Spinal cord (tissue), 10 donors: ENCODE data around the gene APOL1. TPM values are rescaled to one million over a fixed set of nuclear protein-coding genes. Genes with fewer than 3 reads are reported as not detected.

ENCODE experiments used
- DNase-seq, 6 donors: peaks; one replicate each; pipeline versions ENCODE4 v3.0.0 to v3.0.0-alpha.2; 2013 to 2015; ENCODE audit warnings: low spot score in 6 of 6, low read depth in 4 of 6
- H3K27ac ChIP-seq: one replicate; pipeline ENCODE4 v1.5.1; 2013; ENCODE audit warnings: low read depth, low read length, control low read depth
- H3K27me3 ChIP-seq: one replicate; pipeline ENCODE4 v1.6.1; 2013; ENCODE audit warnings: low read length; ENCODE audit not compliant: control insufficient read depth, insufficient read depth
- H3K36me3 ChIP-seq: one replicate; pipeline ENCODE4 v1.6.1; 2013; ENCODE audit warnings: low read length; ENCODE audit not compliant: control insufficient read depth, insufficient read depth
- H3K4me1 ChIP-seq: one replicate; pipeline ENCODE4 v1.6.1; 2013; ENCODE audit warnings: low read length; ENCODE audit not compliant: control insufficient read depth, insufficient read depth
- H3K4me3 ChIP-seq: one replicate; pipeline ENCODE4 v1.5.1; 2013; ENCODE audit warnings: low read depth, low read length, control low read depth
- H3K9me3 ChIP-seq: one replicate; pipeline ENCODE4 v1.6.1; 2013; ENCODE audit warnings: low read length; ENCODE audit not compliant: control insufficient read depth, insufficient read depth
- WGBS: methylation state at CpG from one replicate; pipeline ENCODE4 v1.1.5; 2013; ENCODE audit warnings: missing lambda C conversion rate; ENCODE audit not compliant: insufficient coverage; 5-methylcytosine and 5-hydroxymethylcytosine counted together
- polyA plus RNA-seq, 2 donors: library from polyadenylated mRNA; unstranded; fragments of 120-200 nt; gene quantifications; one replicate each; pipeline ENCODE4 v1.2.1, GENCODE V29; 2013; ENCODE audit not compliant: insufficient read length in 2 of 2
- total RNA-seq, 2 donors: library from RNA; depleted of rRNA in 1 of 2; stranded (reverse); fragments of 120-200 nt in 1 of 2; fragments of >200 nt in 1 of 2; gene quantifications; one replicate each; pipeline versions ENCODE4 v1.2.3 to v1.2.4, GENCODE V29; 2013 to 2014
- donor health status: healthy.

Gene APOL1
- total and polyA plus RNA-seq, 4 donors: 1.7 to 5.7 (median 4.6) TPM

DNA sequence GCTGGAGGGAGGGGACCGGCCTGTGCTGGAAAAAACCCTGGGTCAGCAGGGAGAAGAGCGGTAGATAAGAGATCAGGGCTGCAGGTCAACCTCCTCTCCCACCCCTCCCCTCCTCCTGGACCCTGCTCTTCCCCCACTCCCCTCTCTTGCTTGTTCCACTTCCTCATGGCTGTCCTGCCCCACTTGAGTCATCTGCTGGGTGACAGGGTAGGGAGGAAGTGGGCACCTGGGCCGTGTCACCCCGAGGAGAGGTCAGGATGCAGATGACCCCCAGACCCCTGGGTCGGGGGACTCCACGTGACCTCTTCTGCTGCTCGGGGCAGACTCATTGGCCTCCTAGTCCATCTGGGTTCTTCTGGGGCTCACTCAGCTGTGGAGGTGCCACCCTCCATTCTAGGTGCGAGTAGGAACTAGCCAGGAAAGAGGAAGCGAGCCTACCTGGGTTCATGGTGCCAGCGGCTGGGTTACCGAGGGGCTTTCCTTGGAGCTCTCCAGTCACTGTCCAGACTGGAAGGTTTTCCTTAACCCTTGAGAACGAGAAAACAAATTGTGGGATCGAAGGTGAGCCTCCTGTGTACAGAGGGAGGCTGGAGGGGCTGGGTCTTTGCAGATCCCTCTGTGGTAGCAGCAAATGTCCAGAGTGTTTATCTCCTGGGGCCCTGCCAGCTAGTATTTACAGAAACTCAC lies 20.1 kb upstream of the APOL1 start:
- no peak for DNase-seq
- no peak overlapping the region for H3K4me3 ChIP-seq
- peaks cover 19% of the 10 kb centered on the region for H3K36me3 ChIP-seq
- no peaks in the 10 kb centered on the region for H3K9me3 ChIP-seq
- WGBS: 95% methylated on average over 10 of the region's 13 CpGs
- no peaks in the 10 kb centered on the region for H3K27me3 ChIP-seq
- peaks cover 23% of the 10 kb centered on the region for H3K4me1 ChIP-seq
- H3K27ac ChIP-seq: no peak overlapping the region

DNA sequence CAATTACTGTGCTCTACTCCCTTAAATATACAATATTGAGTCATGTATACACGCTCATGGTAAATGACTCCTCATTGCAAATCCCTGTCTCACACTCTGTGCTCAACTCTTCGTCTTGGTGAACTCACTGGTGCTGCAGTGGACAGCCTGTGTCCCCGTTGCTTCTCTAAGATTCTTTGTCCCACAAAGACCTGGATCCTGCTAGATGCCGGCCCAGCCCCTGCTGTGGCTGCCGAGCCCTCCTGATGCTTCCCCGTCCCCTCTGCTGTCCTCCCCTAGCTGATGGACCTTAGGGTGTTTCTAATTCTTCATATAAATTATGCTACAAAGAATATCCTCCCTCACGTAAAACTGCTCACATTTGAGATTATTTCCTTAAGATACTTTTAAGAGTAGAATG lies 19.1 kb upstream of the APOL1 start:
- Histone ChIP-seq H3K27me3 (no peaks in the 10 kb centered on the region), H3K36me3 (peaks cover 19% of the 10 kb centered on the region), H3K9me3 (no peaks in the 10 kb centered on the region), H3K4me1 (peaks cover 31% of the 10 kb centered on the region), H3K4me3 (no peak overlapping the region), H3K27ac (no peak overlapping the region)
- 70% methylated on average over 3 of the region's 7 CpGs for WGBS
- no peak for DNase-seq

DNA sequence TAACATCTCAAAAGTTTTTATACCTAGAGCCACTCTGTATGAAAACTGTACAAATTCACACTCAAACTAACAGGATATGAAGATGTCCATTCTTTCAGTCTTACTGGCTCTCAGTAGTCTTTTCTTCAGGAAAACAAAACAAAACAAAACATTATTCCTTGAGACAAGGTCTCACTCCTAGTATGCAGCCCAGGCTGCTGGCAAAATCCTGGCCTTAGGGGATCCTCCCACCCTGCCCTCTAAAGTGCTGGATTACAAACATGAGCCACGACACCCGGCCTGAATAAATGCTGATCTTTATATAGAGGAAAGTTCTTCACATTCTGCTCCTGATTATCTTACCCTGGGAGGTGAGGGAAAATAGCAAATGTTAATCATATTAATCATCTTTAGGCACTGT lies 18.7 kb upstream of the APOL1 start:
- H3K4me1 ChIP-seq: peaks cover 33% of the 10 kb centered on the region
- WGBS: no CpG with 5 or more reads among the region's 2 CpGs

DNA sequence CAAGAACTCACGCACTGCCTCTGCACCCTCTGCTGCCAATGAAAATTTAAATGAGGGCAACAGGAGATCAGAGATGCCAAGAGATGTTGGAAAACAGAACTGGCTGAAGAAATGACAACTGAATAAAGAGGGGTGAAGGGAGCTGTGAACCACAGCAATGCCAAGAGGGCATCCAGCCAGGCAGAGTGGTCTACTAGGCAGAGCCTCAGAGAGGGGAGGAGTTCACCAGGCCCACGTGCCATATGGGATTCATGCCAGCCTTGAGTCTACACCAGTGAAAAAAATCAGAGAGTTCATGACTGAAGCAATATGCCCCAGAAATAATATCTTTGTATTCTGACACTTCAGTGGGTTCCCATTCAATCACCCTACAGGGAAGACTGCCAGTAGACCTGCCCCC lies 18.0 kb upstream of the APOL1 start:
- Histone ChIP-seq H3K36me3 (peaks cover 19% of the 10 kb centered on the region), H3K9me3 (no peaks in the 10 kb centered on the region), H3K27me3 (no peaks in the 10 kb centered on the region), H3K4me1 (peaks cover 40% of the 10 kb centered on the region), H3K27ac (no peak overlapping the region), H3K4me3 (no peak overlapping the region)
- 70% methylated on average over 2 of the region's 2 CpGs for WGBS
- peak in 1 of 6 donors; percentile 85 for DNase-seq

More for the DNA sequence above, 18.7 kb upstream of the APOL1 start:
- no peak overlapping the region for H3K4me3 ChIP-seq
- H3K36me3 ChIP-seq: peaks cover 19% of the 10 kb centered on the region
- DNase-seq: no peak
- H3K9me3 ChIP-seq: no peaks in the 10 kb centered on the region
- H3K27me3 ChIP-seq: no peaks in the 10 kb centered on the region
- no peak overlapping the region for H3K27ac ChIP-seq

DNA sequence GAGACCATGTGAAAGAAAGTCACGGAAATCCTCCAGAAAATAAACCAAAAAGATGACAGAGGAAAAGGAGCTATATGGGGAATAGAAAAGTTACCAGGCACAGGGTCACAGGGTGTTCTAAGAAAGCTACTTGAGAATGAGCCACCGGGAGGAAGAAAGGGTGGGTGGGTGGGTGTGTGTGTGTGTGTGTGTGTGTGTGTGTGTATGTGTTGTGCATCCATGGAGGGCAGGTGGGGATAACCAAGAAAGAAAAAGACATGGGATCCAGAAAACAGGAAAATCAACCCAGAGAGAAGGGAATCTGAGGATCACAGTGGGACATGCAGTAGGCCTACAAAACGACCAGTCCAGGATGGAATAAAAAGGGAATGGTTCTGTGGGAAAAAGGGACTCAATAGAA lies 17.3 kb upstream of the APOL1 start:
- Histone ChIP-seq H3K4me1 (peaks cover 41% of the 10 kb centered on the region), H3K4me3 (no peak overlapping the region), H3K27ac (no peak overlapping the region), H3K9me3 (no peaks in the 10 kb centered on the region), H3K36me3 (peaks cover 19% of the 10 kb centered on the region), H3K27me3 (no peaks in the 10 kb centered on the region)
- DNase-seq: no peak
- WGBS: 82% methylated on average over 2 of the region's 3 CpGs

DNA sequence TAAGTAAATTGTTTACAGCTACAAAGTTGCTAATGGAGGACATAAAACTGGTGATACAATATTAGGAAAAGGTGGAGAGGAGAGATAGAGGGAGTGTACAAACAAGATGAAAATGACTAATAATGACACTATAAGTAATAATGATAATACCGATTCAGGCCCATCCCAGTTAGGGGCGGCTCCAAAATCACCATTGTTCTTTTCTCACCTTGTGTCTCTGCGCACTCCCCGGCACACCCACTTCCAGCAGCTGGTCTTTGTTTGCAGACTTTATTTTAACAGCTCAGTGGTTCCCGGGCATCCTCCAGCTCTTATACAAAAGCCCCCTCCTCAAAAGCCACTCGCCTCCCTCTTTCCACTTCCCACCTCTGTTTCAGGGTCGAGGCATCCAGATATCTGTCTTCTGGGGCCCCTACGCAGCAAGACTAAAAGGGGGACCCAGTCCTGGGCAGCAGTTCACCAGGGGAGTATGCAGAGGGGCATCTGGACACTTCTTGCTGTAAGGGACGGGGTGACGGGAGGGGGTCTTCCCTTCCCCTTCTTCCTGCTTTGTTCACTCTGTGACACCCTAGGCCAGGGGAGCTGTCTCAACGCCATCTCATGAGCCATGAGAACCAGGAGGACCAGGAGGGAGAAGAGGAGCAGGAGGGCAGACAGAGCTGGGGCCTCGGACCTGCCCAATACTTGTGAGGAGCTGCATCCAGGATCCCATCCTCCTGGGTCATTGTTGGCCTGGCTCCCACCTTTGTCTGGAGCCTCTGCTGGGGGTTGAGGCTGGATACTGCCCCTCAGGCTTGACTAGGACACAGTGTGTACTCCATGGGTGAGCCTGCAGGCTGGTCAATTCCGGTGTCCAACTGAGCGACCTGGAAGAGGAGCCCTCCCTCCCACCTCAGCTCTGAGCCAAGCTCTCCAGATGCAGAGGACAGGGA lies 16.3 kb upstream of the APOL1 start:
- WGBS: 78% methylated on average over 11 of the region's 14 CpGs
- Histone ChIP-seq H3K36me3 (peaks cover 16% of the 10 kb centered on the region), H3K9me3 (no peaks in the 10 kb centered on the region), H3K27ac (no peak overlapping the region), H3K27me3 (no peaks in the 10 kb centered on the region), H3K4me3 (no peak overlapping the region), H3K4me1 (peaks cover 41% of the 10 kb centered on the region)
- no peak for DNase-seq

DNA sequence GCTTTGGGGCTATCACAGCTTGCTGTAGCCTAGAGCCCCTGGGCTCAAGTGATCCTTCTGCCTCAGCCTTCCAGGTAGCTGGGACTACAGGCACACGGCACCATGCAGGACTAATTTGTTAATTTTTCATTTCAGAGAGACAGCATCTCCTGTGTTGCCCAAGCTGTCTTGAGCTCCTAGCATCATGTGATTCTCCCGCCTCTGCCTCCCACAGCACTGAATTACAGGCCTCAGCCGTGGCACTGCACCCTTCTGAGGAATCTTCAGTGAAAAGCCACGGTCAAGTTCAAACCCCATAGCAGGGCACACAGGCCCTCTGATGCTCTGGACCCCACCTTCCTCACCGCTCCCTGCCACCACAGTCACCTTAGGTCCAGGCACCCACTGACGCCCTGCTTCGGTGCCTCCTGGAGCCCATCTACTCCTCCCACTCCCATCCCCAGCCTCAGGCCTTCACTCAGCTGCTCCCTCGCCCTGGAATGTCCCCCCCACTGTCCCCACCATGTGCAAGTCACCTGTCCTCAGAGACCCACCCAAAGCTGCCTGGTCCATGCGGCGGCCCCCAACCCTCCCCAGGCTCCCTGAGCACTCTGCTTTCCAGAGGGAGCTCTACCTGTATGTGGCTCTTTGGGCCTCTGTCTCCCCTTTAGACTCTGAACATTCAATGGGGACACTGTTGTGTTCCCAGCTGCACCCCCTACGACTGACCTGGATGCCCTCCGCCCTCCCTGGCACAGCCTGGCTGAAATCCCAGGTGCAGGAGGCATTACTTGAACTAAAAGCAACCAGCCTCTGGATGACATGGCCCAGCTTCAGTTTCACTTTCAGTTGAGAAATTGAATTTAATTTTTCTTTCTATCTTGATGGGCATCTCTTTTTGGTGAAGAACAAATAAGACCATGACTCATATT lies 15.2 kb upstream of the APOL1 start:
- DNase-seq: no peak
- peak overlapping the region; percentile 15 for H3K27ac ChIP-seq
- H3K27me3 ChIP-seq: no peaks in the 10 kb centered on the region
- peak overlapping the region; percentile 2 for H3K4me3 ChIP-seq
- H3K9me3 ChIP-seq: no peaks in the 10 kb centered on the region
- peaks cover 41% of the 10 kb centered on the region for H3K4me1 ChIP-seq
- H3K36me3 ChIP-seq: peaks cover 12% of the 10 kb centered on the region
- WGBS: 81% methylated on average over 12 of the region's 12 CpGs

DNA sequence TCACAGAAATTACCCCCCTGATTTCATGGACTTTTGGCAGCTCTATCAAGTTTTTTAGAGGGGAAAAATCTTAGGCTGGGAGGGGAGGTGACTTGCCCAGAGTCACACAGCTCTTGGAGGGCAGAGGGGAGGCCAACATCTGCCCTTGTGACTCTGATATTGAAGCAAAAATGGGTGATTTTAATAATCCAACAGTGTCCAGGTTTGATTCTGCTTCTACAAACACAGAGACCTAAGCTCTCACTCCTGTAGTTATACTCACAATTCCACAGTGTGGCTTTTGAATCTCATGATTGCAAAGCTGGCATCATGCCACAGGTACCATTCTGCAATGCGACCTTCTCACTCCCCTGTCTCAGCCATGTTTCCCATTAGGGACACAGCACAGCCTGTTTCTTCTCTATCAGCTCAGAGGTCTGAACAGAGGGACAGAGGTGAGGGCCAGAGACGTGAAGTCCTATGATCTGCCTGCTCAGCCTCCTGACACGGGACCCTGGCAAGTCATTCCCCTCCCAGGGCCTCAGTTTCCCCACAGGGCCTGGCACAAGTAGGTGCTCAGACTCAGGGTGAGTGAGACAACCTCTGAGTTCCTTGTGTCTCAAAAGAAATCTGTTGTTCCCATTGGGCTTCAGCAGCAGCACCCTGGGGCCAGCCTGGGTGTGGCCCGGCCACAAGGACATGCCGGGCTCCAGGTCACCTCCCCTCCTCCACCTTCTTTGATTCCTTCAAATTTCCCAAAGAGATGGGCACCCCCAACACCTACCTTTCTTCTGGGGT lies 14.4 kb upstream of the APOL1 start:
- peaks cover 41% of the 10 kb centered on the region for H3K4me1 ChIP-seq
- H3K4me3 ChIP-seq: peak overlapping the region; percentile 68
- 49% methylated on average over 5 of the region's 5 CpGs for WGBS
- peaks cover 8% of the 10 kb centered on the region for H3K36me3 ChIP-seq
- H3K9me3 ChIP-seq: no peaks in the 10 kb centered on the region
- peak in 1 of 6 donors; percentile 31 for DNase-seq
- H3K27me3 ChIP-seq: no peaks in the 10 kb centered on the region
- peak overlapping the region; percentile 92 for H3K27ac ChIP-seq

DNA sequence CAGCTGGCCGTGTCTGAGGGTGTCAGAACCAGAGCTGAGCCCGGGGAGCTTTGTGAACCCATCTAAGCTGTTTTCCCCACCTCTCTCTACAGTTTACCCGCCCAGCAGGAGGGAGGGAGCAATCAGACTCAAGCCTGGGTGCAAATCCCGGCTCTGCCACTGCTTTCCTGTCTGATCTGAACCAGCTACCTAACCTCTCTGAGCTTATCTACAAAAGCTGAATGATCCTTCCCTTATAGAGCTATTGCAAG lies 13.9 kb upstream of the APOL1 start:
- H3K36me3 ChIP-seq: peaks cover 8% of the 10 kb centered on the region
- peak overlapping the region; percentile 68 for H3K4me3 ChIP-seq
- H3K27ac ChIP-seq: peak overlapping the region; percentile 92
- WGBS: 33% methylated on average over 1 of the region's 4 CpGs
- peaks cover 41% of the 10 kb centered on the region for H3K4me1 ChIP-seq
- no peaks in the 10 kb centered on the region for H3K27me3 ChIP-seq
- DNase-seq: no peak
- no peaks in the 10 kb centered on the region for H3K9me3 ChIP-seq
